Amygdala (tissue), 56 donors: ENCODE data around the gene CEP83.

Experiments used
- DNase-seq, 56 donors: peaks; one replicate each; lab custom pipeline; 2025; lab: John Stamatoyannopoulos, UW

The CEP83 gene

DNA sequence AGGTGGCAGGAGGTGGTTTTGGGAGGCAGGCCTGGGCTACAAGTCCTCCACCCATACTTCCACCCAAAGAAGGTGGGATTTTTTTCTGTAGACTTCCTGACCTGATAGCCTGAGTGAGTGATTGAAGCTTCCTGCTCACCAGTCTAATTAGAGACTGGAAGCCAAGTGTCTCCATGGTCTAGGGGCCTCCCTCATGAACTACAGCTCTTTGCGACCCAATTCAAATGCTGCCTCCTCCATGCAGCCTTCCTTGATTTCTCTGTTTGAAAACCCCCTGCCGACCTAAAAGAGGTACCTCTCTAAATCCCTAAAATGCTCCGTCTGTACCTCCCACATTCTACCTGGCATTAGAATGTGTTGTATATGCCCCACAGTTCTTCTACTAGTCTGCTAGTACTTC lies 186.4 kb downstream of the CEP83 start:
- DNase-seq: no peak

DNA sequence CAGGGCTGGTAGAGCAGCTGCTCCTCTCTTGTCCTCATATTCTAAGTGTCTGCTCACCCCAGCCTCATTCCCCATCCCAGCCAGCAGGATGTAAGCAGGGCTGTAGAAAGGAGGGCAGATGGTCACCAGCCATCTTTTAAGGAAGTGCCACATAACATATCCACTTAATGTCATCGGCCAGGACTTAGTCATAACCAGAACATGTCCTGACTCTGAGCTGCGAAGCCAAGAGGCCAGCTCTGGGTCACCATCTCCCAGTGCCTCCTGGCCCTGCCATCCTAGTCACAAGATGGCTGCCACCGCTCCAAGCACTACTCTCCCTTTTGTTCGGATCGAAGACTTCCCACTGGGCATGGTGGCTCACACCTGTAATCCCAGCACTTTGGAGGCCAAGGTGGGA lies 187.4 kb downstream of the CEP83 start:
- no peak for DNase-seq

DNA sequence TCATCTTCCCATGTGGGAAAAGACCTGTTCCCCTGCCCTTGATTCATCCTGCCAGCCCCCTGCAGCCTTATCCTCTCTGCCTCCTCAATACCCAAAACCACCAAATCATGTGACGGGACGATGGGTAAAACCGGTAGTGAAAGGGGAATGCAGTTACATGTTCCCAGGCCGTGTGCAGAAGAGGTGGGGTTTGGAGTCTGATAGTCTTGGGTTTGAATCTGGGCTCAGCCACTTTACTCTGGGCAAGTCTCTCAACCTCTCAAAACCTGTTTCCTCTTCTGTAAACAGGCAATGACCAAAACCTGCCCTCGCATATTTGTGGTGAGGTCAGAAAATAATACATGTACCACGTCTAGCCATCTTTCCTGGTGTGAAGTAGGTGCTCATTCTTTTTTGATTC lies 188.3 kb downstream of the CEP83 start:
- no peak for DNase-seq

DNA sequence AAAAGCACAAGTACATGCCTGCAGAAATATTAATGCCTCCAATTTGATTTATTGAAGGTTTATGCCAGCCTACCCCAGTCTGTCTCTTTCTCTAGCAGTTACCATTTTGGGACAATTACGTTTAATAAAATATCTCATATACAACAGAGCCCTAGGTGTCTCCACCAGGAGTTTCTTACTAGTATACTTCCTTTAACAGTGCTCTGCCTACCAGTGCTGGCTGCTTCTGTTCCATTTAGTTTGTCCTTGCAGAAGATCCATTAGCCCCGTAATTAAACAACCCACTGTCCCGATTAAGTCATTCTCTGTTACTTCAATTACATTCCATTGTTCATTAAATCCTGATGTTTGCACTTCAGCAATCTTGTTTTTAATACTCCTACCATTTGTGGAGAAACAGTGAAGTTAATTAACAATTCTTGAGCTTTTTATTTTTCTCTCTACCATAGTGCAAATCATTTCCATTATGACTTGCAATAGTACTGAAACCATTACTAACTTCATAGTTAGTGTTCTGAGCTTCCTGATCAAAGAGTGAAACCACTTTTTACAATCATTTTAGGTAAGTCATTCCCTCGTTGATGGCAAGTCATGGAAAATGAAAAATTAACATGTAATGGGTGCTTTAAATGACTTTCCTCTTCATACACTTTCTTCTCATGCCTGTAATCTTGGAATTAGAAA lies 190.2 kb downstream of the CEP83 start:
- DNase-seq: no peak

DNA sequence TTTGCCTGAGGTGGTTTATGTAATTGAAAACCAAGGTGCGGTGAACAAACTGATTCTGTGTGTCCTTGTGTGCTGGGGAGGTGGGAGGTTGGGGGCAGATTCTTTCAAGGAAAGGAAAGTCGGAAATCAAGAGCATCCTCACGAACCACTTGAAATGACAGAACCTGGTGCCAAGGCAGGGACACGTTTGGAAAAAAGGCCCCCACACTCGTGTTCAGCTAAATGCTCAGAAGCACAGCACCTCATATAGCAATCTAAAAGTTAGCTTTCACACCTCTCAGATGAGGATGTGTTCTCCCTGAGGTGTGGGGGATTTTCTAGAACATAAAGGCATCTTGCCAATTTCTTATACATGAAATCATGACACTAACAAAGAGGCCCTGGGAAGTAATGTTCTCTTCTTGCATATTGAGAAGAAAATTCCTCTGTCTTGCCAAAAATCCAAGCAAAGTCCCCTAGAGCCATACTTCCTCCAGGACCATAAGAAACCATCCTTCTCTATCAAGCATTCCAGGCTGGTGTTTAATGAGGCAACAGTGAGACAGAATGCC lies 191.7 kb downstream of the CEP83 start:
- peak in 4 of 56 donors; percentile 7 to 28 (median 17) for DNase-seq

DNA sequence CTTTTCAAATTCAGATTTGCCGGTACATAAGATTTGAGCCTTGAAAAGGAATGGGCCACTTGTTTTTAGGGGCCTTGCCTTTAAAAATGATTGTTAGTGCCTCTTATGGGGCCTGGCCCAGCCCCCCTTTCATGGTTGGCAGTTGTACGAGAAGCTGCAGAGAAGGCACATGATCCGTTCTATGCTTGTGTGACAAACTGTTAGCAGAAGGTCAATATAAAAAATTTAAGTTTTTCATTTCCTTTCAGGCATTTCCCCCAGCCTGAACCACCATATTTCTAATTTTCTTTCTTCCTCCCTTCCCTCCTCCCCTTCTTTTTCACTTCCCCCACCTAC lies 192.2 kb downstream of the CEP83 start:
- DNase-seq: no peak

DNA sequence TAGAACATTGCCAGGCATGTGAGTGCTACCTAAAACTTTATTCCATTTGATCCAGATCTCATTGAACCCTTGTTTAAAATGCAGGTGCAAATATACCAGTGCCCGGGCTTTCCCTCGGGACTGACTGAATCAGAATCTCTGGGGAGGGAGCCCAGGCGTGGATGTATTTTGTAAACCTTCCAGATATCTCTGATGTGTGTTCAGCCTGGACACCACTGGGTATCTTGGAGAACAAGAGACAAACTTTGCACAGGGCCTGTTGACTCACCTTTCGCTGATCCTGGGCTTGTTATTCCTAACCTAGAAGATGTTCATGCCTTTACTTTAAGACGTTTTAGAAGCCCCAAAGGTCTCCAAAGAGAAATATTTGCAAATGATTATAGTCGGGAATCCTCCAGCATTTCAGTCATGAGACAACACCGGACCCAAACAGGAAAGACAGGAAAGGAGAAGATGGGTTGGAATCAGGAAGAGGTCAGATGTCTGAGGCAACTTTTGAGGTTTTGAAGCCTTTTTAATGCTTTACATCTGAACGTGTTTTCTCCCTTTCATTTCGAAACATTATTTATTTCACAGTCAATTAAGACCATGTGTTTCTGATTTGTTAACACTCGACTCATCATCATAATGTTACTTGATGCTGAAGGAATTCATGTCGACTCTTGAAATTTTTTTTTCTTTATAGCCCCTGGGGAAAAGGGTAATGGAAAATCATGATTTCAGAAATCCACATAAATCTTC lies 192.7 kb downstream of the CEP83 start:
- no peak for DNase-seq

DNA sequence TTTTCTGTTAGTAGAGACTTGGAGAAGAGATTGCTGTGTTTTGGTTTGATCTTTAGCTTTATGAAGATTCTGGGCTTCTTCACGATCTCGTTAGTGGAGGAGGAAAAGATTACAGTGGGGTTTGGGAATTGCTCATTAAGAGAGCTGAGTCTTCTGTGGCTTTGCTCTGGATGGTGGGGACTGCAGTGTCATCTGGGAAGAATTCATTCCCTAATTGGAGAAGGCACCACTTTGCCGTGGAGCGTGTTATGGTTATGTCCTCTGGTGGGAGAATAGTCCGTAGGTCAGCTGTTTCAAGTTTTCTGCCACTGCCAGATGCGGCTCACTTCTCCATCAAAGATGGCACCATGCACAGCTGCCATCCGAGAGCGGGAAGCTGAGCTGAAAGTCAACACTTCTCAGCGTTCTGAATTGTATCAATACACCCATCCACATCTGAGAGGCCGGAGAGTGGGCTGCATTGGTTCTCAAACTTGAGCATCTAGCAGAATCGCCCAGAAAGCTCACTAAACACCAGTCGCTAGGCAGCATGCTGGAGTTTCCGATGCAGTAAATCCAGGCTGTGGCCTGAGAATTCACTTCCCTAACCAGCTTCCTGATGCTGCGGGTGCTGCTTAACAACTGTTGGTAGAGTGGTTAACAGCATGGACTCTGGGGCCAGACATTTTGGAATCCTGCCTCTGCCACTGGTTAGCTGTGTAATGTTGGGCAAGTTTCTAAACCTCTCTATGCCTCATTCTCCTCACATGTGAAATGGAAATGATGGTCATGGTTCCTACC lies 193.5 kb downstream of the CEP83 start:
- peak in 1 of 56 donors; percentile 14 for DNase-seq

DNA sequence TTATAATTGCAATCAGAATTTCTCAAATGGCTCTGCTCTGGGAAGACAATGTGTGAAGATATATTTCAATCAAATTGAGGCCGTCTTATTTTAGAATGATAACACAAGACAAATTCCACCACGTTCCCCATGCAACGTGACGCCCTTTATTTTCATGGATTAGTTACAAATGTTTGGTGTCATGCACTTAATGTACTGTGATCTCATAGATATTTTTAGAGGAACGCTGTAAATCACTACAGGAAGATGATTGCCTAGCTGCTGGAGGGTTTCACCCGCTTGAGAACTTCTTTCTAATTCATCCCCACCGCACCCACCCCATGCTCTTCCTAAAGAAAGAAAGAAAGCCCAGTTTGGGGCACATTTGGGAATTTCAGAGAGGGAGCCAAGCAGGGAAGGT lies 194.1 kb downstream of the CEP83 start:
- peak in 1 of 56 donors; percentile 12 for DNase-seq

DNA sequence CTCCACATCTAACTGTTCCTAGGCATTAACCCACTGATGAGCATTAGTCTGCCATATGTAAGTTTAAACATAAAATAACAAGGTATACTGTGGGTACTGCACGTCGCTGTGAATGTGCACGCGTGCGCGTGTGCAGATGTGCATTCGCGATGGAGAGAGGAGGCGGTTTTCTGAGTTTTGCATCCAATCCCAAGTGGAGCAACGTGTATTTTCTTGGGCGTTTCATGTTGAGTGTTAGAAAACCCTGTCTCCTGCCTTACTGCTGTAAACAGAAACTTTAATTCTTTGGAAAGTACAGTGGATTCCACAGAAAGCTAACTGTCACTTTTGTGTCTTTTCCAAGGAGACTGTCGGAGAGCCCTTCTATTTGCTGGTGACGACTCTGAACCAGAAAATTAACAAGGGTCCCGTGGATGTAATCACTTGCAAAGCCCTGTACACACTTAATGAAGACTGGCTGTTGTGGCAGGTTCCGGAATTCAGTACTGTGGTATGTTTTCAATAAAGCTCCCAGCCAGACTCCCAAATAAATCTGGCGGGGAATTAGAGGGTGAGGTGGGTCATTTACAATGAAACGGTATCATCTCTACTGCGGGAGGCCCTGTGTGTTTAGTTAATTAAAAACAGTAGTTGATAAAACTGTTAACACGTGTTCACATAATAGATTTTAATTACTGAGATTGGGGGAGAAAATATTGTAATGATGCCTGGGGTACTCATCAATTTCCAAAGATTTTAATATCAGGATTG lies 194.8 kb downstream of the CEP83 start:
- no peak for DNase-seq

DNA sequence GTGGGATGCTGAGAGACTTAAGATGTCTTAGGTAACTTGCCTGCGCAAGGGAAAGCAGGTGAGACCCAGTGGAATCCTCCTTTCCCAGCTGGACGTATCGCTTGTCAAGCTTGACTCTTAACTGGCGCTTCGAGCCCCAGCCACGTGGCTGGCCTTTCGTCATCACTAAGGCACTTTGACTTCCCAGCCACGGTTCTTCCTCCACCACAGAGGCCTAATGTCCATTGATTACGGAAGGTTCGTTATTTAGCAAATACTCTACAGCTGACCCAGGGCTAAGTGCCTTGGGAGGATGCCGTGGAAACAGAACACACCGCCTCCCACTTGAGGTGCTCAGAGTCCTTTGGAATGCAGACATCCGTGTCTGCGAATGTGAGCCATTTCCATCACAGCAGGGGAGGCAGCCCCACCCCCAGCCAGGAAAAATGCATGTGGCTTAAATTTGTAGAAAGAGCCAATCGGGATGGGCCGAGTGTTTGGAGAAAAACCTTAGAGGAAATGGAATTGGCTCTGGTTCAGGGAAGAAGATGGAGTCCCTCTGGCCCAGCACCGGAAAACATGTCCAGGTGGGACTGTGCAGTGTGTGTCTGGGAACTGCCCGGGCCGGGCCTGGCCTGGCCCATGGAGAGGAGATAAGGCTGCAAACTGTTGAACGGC lies 195.6 kb downstream of the CEP83 start:
- DNase-seq: peak in 1 of 56 donors; percentile 23

DNA sequence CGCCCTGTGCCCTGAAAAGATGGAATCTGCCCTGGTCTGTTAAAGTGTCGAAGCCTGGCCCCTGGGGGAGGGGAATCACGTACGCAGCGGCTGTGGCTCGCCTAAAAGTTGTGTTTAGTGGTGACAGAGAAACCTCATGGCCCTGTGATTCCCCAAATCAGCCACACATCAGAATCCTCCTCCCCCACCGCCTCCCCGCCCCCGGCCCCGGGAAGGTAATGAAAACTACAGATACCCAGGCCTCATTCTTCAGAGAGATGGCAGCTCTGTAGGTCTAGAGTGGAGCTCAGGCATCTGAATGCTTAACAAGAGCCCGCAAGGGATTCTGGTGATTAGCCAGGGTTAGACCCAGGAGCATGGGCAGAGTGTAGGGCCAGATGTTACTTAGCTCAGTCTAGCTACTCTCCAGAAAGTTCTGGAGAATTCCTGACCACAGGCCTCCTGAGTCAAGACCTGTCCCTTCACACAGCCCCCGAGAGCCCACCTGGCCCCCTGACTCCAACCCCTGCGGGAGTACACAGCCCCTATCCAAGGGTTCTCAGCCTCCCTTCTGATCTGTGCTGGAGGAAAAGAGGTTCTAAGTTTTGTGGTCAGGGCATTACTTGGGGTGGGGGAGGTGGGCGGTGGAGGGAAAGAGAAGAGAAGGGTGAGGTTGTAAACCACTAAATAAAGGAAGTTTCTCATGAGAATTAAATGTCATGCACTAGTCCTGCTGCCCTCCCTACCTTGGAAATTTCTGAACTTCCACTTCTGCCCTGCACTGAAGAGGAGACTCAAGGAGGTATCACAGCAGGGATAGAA lies 196.5 kb downstream of the CEP83 start:
- peak in 3 of 56 donors; percentile 14 to 24 (median 20) for DNase-seq

DNA sequence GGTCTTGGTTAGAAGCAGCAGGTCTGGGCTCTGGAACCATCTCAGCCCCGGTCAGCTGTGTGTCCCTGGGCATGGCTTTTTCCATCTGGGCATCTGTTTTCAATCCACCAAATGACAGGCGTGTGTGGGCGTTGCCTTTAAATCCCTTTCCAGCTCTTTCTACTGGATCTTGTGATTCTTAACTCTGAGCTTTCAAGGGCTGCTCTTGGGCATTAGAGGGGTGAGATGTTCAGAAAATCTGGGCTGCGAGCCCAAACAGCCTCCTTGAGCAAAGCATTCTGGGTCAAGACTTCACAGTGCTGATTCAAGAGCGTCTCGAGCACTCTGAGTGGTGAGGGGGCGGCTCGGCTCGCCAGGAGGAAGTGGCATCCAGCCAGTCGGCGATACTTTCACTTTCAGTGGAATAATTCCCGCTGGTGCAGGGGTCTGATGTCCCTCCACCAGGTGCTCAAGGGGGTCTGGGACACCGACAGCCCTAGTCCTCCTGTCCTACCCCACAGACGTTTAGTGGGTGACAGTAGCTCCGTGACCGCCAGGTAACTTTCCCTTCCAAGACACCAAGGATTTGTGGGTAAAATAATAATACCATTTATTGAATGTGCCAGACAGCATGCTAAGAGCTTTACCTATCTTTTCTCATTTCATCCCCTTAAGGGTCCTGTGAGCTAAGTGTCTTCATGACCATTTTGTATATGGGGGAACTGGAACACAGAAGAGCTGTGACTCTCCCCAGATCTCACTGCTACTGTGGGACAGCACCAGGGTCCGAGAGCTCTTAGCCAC lies 197.2 kb downstream of the CEP83 start:
- peak in 49 of 56 donors; percentile 15 to 83 (median 62) for DNase-seq

DNA sequence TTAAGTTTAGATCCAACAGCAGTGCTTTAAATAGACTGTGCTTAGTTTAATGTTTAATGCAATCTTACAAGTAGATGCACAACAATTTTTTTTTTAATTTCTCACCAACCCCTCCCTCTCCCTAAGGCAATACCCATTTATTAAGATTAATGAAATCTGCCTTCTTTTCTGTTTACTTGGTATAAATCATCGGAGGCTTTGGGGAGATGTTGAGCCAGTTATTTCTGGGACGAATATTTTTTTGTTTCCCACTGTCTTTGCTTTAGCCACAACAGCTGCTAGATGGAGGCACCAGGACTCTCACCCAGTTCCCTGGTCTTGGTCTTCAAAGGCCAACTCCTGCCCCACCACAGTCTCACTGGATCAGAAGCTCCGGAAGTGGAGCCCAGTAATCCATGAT lies 197.9 kb downstream of the CEP83 start:
- no peak for DNase-seq

DNA sequence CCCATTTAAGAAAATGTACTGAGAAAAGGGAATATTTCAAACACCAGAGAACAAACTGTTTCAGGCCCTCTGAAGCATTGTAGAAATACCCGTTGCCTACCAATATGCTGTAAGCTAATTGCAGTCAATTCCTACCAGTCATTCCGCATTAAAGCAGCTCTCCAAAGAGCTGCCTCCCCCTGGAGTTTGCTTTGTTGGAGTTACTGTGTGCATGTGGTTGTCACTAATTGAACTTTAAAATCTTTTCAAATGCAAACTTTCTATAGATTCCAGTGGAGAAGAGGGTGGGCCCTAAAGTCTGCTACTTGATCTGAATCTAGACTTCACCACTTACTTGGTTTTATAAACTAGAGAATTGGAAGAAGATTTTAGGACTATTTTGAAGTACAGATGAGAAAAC lies 198.5 kb downstream of the CEP83 start:
- no peak for DNase-seq

DNA sequence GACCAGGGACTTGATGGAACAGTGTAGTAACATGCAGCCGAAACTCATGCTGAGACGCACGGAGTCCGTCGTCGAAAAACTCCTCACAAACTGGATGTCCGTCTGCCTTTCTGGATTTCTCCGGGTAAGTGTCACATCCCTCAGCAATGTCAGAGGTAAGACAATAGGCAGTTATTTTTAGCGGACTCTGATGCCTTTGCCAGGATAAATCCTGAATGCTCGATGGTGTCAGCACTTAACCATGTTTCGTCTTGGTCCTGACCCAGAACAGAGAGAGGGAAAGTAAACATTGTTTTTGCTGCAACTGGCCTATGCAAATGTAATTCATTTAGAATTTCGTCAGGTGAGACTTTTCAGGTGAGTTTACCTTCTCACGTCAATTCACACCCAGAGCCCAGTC lies 198.9 kb downstream of the CEP83 start:
- DNase-seq: no peak

DNA sequence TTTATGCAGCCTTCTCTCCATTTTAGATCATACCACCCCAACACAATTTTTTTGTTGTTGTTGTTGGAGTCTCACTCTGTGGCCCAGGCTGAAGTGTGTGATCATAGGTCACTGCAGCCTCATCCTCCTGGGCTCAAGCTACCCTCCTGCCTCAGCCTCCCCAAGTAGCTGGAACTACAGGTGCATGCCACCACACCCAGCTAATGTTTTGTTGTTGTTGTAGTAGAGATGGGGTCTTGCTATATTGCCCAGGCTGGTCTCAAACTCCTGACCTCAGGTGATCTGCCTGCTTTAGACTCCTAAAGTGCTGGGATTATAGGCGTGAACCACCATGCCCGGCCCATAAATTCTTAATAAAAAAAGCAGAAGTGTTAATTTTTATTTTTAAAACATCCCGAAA lies 199.7 kb downstream of the CEP83 start:
- DNase-seq: no peak

DNA sequence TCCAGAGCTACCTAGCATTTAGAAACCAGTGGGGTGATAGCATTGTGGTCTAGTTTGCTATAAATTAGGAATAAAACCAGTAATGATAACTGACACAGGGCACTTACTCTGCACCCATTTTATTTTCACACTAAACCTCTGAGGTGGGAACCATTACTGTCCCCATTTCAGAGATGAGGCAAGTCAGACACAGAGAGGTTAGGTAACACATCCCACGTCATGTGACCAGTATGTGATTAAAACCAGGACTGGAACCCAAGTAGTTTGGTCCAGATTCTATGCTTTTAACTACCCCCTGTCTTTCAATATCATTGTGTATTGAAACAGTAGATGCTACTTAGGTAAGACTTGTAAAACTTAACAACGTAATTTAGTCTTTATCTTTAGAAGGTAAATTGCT lies 201.1 kb downstream of the CEP83 start:
- DNase-seq: no peak
